Stimulated activated CD4-positive, alpha-beta T cell treated with anti-CD3 and anti-CD28 coated beads, TNF-alpha, amount 100 ng/mL, for 4 hours (primary cell): ENCODE results near the gene CTTNBP2NL.
"Not testable (repeated sequence)": the region's sequence is repeated elsewhere in the genome, so short reads cannot be mapped to it uniquely, and the experiment has no call there.

Experiments used
- DNase-seq, 3 experiments: peaks; one replicate each; pipeline ENCODE4 v3.0.0-alpha.2; 2020; ENCODE audit warnings: low read depth in 3 of 3

The CTTNBP2NL gene

DNA sequence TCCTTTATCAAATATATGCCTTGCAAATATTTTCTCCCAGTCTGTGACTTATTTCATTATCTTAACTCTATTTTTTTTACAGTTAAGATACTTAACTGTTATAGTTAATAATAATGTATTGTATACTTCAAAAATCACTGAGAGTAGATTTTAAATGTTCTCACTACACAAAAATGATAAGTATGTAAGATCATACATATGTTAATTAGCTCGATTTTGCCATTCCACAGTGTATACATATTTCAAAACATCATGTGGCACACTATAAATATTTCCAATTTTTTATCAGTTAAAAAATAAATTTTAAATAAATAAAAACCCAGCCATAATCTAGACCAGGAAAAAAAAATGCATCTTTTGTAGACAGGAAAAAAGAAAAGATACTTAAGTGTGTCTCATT is 27.2 kb downstream of the CTTNBP2NL start:
- DNase-seq: no peak

DNA sequence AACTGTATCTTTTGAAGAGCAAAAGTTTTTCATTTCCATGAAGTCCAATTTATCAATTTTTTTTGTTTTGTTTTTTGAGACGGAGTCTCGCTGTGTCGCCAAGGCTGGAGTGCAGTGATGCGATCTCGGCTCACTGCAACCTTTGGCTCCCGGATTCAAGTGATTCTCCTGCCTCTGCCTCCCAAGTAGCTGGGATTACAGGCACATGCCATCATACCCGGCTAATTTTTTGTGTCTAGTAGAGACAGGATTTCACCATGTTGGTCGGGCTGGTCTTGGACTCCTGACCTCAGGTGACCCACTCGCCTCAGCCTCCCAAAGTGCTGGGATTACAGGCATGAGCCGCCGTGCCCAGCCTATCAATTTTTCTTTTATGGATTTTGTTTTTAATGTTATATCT is 27.7 kb downstream of the CTTNBP2NL start:
- not testable (repeated sequence) for DNase-seq

DNA sequence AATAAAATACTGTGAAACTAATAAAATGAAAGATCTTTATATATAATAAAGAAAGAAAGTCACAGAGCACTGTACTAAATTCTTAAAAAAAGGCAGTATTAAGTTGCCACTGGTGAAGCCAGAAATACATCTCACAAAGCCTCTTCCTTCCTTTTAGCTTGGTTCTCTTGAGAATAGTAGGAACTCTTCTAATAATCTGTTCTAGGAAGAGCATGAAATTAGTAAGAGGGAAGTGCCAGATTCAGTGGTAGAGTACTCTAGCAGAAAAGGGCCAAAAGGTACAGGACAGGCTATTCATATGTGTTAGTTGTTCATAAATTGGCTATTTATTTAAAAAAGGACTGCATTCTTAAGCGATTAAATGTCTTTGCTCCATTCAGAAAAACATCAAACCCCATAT is 33.7 kb downstream of the CTTNBP2NL start:
- DNase-seq: no peak

DNA sequence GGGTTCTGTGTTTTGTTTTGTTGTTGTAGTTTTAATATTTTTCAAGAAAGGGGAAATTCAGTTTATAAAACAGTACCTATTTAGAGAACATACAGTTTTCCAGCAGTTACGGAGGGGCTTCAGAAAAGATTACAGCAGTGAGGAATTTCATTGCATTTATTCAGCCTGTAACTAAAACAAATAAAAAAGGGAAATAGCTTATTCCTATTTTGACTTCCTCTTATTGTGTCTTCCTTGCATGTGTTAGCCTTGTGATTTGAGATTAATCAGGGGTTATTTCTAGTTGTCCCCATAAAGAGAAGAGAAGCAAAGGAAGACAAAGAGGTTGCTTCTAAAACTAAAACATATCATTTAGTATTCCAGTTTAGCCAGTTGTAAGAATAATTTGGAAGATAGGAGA is 35.0 kb downstream of the CTTNBP2NL start:
- no peak for DNase-seq

DNA sequence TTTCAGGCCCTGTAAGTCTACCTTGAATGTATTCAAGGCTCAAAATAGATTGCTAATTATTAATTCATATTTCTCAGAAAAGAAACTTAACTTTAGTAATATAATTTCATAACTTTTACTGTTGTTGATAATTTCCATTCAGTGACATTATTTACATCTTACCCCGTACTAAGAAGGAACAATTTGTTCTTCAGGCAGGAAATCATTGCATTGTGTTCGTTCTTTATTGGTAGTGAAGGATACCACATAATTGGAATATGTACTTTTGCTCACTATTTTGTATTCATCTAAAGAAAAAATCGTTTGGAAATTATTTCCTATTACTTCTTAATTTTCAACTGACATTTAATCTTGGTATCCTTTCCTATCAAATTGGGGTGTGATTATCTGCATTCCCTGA is 39.4 kb downstream of the CTTNBP2NL start:
- DNase-seq: no peak

DNA sequence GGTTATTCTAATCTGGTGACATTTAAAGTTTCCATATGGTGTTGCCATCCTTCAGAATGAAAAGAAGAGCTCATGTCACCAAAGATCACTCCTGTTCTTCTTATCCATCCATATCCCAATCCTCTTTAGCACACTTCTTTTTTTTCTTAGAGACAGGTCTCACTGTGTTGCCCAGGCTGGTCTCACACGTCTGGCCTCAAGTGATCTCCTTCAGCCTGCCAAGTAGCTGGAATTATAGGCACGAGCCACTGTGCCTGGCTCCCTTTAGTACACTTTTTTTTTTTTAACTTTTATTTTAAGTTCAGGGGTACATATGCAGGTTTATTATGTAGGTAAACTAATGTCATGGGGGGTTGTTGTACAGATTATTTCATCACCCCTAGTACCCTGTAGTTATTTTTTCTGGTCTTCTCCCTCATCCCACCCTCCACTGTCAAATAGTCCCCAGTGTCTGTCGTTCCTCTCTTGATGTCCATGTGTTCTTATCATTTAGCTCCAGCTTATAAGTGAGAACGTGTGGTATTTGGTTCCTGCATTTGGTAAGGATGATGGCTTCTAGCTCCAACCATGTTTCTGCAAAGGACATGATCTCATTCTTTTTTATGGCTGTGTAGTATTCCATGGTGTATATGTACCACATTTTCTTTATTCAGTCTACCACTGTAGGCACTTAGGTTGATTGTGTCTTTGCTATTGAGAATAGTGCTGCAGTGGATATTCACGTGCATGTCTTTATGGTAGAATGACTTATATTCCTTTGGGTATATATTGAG is 40.6 kb downstream of the CTTNBP2NL start:
- no peak for DNase-seq

DNA sequence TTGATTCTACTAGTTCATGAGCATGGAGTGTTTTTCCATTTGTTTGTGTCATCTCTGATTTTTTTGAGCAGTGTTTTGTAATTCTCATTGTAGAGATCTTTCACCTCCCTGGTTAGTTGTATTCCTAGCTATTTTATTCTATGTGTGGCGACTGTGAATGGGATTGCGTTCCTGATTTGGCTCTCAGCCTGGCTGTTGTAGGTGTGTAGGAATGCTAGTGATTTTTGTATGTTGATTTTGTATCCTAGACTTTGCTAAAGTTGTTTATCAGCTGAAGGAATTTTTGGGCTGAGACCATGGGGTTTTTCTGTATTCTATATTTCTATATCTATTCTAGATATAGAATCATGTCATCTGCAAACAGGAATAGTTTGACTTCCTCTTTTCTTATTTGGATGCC is 42.1 kb downstream of the CTTNBP2NL start:
- DNase-seq: not testable (repeated sequence)

DNA sequence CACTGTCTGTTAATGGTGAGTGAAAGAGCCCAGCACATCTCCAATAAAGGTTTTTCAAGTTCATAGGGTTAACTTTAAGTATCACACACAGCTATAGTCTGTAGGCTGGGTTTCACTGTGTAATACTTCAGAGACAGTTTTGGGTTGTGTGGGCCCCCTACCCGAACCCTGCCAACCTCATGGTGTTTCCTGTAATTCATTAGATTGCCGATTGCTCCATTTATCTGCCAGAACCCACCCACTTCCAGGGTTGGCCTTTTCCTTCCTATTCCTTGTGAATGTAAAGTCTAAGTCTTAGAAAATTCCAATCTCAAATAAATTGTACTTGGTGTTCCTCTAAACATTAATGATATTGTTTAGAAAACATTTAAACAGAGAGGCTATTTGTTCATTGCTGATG is 43.6 kb downstream of the CTTNBP2NL start:
- DNase-seq: no peak

DNA sequence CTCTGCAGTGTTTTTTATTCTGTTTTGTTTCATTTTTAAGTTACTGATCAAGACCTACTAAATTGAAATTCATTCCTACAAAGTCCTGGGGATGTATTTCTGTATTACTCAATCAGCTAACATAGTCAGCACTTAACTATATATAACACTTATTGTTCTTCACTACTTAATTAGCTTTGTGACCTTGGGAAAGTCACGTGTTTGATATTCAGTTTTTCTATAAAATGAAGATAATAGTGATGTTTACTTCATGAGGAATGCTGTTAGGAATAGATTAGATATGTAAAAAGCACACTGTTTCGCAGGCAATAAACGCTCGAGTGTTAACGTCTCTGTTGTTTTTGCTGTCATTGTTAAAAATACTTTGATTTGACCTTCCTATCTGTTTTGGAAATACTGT is 44.6 kb downstream of the CTTNBP2NL start:
- no peak for DNase-seq

DNA sequence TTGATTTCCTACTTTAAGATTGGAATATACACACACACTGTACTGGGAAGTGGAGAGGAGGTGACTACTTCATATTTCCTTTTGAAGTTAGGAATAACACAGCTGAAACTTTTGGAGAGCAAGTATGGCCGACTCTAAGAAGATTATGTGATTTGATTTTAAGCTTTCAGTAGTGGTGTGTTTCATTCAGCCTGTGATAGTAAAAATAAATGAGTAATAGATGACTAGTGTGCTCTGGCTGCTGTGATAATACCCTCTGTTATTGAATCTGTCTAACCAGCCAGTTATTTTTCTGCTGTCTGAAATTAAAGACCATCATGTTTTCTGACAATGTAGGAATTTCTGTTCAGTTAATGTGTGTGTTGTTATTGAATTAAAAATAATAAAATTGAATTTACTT is 48.3 kb downstream of the CTTNBP2NL start:
- no peak for DNase-seq

DNA sequence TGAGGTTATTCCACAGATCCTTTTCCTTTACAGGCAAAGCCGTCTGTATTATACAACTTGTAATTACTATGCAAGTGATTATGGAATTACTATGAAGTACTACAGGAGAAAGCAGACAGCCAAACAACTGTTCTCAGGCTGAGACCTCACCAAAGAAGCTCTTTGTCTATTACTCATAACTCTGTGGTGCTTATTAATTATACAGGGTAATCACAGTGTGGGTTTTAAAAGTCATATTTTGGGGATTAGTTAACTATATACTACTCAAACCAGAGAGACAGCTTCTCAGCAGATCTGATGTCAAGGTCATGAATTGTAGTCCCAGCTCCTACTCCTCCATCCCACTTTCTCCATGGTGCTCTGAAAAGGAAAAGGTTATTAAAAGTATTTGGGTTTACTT is 49.6 kb downstream of the CTTNBP2NL start:
- DNase-seq: no peak

DNA sequence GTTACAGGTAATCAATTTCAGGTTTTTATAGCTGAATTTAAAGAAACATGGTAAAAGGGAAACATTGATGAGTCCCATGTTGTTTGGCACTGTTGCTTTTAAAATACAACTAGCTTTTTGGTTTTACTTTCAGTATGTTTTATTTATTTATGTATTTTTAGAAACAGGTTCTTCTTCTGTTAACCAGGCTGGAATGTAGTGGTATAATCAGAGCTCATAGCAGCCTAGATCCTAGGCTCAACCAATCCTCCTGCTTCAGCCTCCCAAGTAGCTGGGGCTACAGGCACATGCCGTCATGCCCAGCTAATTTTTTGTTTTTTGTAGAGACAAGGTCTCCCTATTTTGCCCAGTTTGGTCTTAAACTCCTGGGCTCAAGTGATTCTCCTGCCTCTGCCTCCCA is 50.4 kb downstream of the CTTNBP2NL start:
- DNase-seq: no peak

DNA sequence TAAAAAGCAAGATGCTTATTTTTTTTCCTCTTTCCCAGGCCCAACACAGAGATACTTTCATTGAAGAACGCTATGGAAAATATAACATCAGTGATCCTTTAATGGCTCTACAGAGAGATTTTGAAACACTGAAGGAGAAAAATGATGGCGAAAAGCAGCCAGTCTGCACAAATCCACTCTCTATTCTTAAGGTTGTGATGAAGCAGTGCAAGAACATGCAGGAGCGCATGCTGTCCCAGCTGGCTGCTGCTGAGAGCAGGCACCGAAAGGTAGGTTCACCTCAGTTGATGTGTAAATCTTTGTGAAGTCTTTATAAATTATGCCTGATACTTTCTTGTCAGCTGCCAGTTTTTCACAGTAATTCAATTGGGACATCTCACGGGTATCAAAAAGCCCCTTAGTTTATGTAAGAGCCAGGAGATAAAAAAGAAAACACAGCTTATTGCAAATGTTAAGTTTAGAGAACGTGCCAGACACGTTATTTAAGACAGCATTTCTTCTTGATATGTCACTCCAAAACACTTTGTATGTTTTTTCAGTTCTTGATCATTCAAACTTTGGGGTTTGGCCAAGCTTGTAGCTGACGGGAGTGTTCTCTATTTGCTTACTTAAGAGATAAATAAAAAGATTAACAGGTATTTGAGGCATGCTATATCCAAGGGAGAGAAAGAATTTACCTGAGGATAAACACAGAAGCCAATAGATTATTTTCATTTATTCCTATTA is 53.1 kb downstream of the CTTNBP2NL start:
- no peak for DNase-seq

DNA sequence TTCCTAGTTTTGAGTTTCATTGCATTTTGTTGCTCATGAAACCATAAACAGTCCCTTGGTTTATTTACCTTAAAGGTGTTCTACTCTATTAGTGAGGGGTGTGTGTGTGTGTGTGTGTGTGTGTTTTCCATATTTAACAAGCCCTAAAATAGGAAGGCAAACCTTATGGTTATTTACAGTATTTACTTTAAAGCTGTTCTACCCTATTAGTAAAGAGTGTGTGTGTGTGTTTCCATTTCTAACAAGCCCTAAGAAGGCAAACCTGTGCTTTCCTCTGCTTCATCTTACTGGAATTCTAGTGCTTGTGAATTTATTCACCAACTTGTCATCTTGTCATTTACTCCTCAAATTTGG is 53.6 kb downstream of the CTTNBP2NL start:
- DNase-seq: no peak

DNA sequence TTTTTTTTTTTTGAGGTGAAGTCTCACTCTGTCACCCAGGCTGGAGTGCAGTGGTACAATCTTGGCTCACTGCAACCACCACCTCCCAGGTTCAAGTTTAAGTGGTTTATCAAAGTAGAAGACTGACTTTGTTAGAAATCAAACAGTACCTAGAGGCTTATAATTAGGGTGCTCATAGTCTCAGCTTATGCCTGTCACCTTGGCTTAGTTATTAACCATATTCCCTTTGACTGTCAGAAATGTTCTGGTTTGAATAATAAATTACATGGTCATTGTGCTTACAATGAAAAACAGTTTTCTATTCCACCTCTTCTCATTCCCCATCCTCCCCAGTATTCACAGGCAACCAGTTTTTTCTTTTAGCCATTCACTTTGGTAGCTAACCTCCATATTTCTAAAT is 54.8 kb downstream of the CTTNBP2NL start:
- DNase-seq: no peak

DNA sequence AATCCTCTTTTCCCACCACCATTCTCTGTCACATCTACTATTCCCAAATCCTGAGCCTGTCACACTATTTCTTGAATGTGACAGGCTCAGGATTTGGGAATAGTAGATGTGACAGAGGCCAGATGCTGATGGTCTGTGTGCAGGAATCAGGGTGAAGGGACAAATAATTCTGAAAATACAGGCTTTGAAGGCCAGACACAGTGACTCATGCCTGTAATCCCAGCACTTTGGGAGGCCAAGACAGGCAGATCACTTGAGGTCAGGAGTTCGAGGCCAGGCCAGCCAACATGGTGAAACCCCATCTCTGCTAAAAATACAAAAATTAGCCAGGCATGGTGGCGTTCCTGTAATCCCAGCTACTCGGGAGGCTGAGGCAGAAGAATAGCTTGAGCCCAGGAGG is 55.3 kb downstream of the CTTNBP2NL start:
- not testable (repeated sequence) for DNase-seq

DNA sequence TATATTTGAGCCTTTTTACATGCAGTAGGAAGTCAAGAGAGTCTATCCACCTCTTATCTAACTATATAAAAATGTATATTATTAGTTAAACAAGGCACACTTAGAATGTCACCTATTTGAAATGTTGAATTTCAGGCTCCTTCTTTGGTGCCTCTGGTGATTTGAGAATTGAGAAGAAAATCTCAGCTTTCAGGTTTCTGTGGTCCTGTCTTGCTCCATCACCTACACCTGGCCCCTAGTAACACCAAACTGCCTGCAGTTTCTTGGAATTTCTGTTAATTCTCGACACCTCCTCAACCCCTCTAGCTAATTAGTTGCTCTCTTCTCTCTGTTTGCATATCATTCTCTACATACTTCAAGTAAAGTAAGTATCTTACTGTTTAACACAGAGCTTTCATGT is 57.9 kb downstream of the CTTNBP2NL start:
- no peak for DNase-seq

DNA sequence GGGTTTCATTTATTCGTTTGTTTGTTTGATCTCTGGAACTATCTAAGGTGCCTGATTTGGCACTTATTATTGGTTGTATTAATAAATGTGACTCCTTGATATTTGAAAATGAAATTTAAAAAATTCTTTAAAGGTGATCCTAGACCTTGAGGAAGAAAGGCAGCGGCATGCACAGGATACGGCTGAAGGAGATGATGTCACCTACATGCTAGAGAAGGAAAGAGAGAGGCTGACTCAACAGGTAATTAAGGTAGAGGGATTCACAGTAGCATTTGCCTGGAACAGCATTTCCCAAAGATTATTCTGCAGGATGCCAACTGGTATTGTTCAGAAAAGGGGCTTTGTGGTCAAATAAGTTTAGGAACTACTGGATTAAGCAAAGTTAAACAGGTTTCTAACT is 58.3 kb downstream of the CTTNBP2NL start:
- no peak for DNase-seq

DNA sequence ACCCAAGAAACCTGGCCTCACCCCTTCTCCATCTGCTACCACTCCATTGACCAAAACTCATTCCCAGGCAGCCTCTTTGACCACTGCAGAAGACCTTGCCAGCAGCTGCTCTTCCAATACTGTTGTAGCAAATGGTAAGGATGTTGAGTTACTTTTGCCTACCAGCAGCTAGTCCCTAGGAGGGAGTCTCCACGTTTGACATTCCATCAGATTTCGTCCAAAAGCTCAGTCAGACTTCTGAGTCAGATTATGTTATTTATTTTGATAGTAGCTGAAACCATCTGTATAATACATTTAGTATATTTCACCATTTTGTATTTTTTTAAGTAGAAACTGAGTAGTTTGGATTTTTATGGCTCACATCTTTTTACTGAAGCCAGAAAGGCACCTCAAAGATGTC is 61.2 kb downstream of the CTTNBP2NL start:
- DNase-seq: no peak

DNA sequence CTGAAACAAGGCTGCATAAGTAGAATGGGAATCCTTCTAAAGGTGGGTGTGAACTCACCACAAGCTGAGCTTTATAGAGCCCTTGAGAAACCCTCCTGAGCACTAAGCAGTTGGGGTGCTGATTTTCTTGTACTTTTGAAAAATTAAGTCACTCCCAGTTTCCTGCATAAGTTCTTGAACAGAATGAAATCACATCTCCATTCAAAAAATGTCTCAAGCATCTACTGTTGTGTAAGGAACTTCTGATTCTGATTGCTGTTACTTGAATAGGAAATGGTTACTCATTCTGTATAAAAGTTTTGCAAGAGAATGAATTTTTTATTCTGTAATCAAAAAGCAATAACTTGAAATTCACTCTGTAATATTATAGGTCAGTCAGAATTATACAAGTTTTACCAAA is 61.9 kb downstream of the CTTNBP2NL start:
- no peak for DNase-seq

DNA sequence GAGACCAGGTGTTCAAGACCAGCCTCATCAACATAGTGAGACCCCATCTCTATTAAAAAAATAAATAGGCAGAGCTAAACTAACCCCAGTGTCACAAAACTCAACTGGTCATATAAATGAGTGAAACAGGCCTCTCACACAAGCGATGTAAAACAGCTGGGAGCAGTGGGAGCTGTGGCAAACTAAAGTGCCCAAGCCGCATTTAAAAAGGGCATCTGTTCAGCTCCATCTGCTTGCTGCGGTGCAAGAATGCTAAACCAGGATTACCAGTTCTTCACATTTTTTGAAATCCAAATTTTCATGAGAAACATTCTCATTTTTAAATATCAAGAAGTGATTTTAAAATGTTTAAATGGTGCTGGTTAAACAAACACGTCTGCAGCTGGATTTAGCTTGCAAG is 62.7 kb downstream of the CTTNBP2NL start:
- DNase-seq: no peak

DNA sequence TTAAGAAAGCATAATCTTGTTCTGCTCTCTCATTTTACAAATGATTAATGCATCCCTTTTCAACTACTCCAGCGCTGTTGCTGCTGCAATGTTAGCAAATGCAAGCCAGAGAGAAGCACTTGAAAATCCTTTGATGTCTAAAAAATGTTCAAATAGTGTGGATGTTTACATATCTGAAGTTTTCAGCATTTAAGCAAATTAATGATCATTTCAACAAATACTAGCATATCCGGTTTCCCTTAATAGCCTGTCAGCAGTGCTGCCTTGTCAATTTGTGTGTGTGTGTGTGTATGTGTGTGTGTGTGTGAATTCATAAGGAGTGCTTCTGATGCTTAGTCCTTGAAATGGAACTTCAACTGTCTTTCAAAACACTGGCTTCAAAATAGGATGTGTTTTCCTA is 64.6 kb downstream of the CTTNBP2NL start:
- DNase-seq: no peak

DNA sequence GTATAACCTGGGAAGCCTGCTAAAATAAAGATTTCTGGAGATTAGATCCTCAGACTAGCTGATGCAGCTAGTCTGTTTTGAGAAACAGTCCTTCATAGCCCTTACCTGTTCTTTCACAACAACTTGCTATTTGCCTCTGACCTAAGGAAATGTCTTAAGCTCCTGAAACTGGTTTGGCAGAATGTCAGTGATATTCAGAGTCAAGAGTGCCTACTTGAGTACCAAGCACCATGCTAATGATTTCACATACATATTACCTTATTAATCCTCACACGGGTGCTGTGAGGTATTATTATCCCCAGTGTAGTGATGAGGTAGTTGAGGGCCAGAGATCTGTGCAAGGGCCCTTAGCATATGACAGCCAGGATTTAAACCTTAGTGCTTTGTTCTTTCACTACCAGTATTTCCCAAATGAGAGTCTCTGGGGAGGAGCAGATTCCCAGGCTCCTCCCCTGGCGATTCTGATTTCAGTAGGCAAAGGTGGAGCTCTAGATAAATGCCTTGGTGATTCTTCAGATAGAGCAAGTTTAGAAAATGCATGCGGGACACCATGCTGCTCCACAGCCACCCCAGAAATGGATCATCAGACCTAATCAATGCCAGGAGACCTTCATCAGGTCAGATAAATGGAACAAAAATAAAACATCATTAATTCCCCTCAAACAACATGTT is 65.3 kb downstream of the CTTNBP2NL start:
- DNase-seq: no peak
